Mucosa of descending colon (tissue), 3 donors: ENCODE data around the gene IFI27L1. TPM values are rescaled to one million over a fixed set of nuclear protein-coding genes. Genes with fewer than 3 reads are reported as not detected.

Experiments
- ATAC-seq: fragments of 200-7000 bp; cut with Tn5 transposase; one replicate; pipeline ENCODE4 v1.9.1; 2020; ENCODE audit warnings: mild to moderate bottlenecking, moderate library complexity
- DNase-seq, 3 donors: peaks; one replicate each; pipeline ENCODE4 v3.0.0-alpha.2; 2020
- H3K36me3 ChIP-seq: fragments of 200-600 bp; one replicate; pipeline ENCODE4 v1.8.0; 2021; ENCODE audit warnings: low read depth, mild to moderate bottlenecking
- H3K4me1 ChIP-seq: fragments of 200-600 bp; one replicate; pipeline ENCODE4 v1.8.0; 2021; ENCODE audit warnings: low read depth, mild to moderate bottlenecking
- H3K4me3 ChIP-seq: fragments of 200-600 bp; one replicate; pipeline ENCODE4 v1.8.0; 2021; ENCODE audit warnings: mild to moderate bottlenecking
- H3K9me3 ChIP-seq: fragments of 200-600 bp; one replicate; pipeline ENCODE4 v1.8.0; 2021; ENCODE audit warnings: mild to moderate bottlenecking
- CTCF ChIP-seq: fragments of 200-600 bp; IDR thresholded peaks from one replicate; pipeline ENCODE4 v1.8.0; 2022; ENCODE audit warnings: antibody characterized with exemption, mild to moderate bottlenecking
- intact Hi-C, 2 donors: fragments of 100-400 bp; cut with DNase I in 1 of 2; cut with micrococcal nuclease in 1 of 2; formaldehyde crosslinking; loops; one replicate each; pipeline versions ENCODE4 v1.11.0 to v1.11.1; 2022; cut with DNase I, micrococcal nuclease
- total RNA-seq, 3 donors: library from RNA; stranded (reverse); fragmentation: NEBNext Ultra II Directional in 2 of 3; extraction: Animal tissue kit (Norgen Biotek cat#: 25700) in 2 of 3; gene quantifications; one replicate each; pipeline versions ENCODE4 v1.2.1 to v1.2.4, GENCODE V29; 2021 to 2023
- donor health status: DM: no; HTN: no; CAD: no; lungs with moderate emphysema.
- donor health status: DM: no; HTN: no; CAD: no.
- donor health status: DM: no; HTN: yes; CAD: no.

Gene IFI27L1
- total RNA-seq, 3 donors from 2014 or later, result 19.9 to 29.9 (median 20.6) TPM

DNA sequence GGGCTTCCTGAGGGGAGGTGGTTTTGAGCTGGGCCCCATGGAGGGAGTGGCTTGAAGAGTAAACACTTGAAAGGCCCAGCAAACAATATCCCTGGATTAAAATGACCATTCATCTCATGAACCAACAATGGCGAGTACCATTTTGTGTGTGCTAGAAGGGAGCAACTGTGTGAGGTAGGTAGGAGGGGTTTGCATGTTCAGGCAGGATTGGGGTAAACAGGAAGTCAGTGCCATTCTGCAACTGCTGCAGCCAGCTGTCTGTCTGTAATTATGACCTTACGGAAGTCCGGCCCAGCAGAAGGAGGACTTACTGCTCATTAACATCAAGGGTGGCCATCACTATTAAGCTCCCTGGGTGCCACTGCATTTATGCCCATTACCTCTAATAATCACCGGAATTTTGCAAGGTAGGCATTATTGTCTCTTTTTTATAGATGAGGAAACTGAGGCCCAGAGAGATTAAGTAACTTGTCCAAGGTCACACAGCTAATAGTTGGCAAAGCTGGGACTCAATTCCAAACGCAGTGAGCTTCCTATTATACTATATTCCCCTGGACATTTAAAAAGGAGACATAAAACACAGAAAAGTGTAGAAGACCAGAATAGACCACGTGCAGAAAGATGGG lies 64.9 kb downstream of the IFI27L1 start:
- H3K4me1 ChIP-seq, result no peaks in the 10 kb centered on the region
- DNase-seq, result no peak
- ATAC-seq, result peak; percentile 29
- no peak overlapping the region for H3K4me3 ChIP-seq
- TF ChIP-seq CTCF, result no peak
- intact Hi-C loops, result no loop called here
- no peaks in the 10 kb centered on the region for H3K36me3 ChIP-seq
- H3K9me3 ChIP-seq, result no peaks in the 10 kb centered on the region

Other genes with a start within 250 kb of the IFI27L1 start
- gene FAM181A, start 154.0 kb upstream of the IFI27L1 start, total RNA-seq, result not detected
- gene ASB2, start 104.7 kb upstream of the IFI27L1 start, total RNA-seq, result 10 to 100 TPM in 1 of 3 donors, 1 to 10 TPM in 2; 5.2 to 89.1 (median 8.8) TPM
- gene CCDC197, start 84.0 kb upstream of the IFI27L1 start, total RNA-seq, result not detected
- gene OTUB2, start 55.0 kb upstream of the IFI27L1 start, total RNA-seq, result 1 to 10 TPM; 1.3 to 3.5 (median 1.4) TPM
- gene DDX24, start 108 bp upstream of the IFI27L1 start, total RNA-seq, result 100 to 1,000 TPM in 2 of 3 donors, 10 to 100 TPM in 1; 90.6 to 197 (median 107) TPM
- 1,000 to 10,000 TPM in 1 of 3 donors, 100 to 1,000 TPM in 2; 427 to 1,655 (median 710) TPM for gene IFI27, start 29.4 kb downstream of the IFI27L1 start, total RNA-seq
- 10 to 100 TPM; 22.4 to 25.5 (median 24.3) TPM for gene IFI27L2, start 48.3 kb downstream of the IFI27L1 start, total RNA-seq
- gene PPP4R4, start 93.0 kb downstream of the IFI27L1 start, total RNA-seq, result under 1 TPM in 1 of 3 donors, not detected in 2; 0.13 TPM
- under 1 TPM; 0.09 to 0.34 (median 0.20) TPM for gene SERPINA10, start 212.0 kb downstream of the IFI27L1 start, total RNA-seq
- gene SERPINA6, start 242.0 kb downstream of the IFI27L1 start, total RNA-seq, result 1 to 10 TPM in 2 of 3 donors, under 1 TPM in 1; 0.44 to 4.7 (median 2.0) TPM